T-helper 1 cell treated with Interleukin-12 subunit alpha and Interleukin-12 subunit beta and Interleukin-4 antibody, amounts not matched to agents 30 μg/mL and 1 μg/mL, for 36 hours (primary cell): ENCODE measurements around the gene GRID2IP.
A peak's percentile ranks its signal among the peaks of the same experiment; 100 is the strongest.

Source experiments
- H3K27ac Mint-ChIP-seq: one replicate; pipeline ENCODE4 v1.8.0; 2021; ENCODE audit warnings: mild to moderate bottlenecking, mixed read lengths
- H3K27me3 Mint-ChIP-seq: one replicate; pipeline ENCODE4 v1.8.0; 2021; ENCODE audit warnings: low read depth, mixed read lengths
- H3K36me3 Mint-ChIP-seq: one replicate; pipeline ENCODE4 v1.8.0; 2021; ENCODE audit warnings: low read depth, mixed read lengths
- H3K4me1 Mint-ChIP-seq: one replicate; pipeline ENCODE4 v1.8.0; 2021; ENCODE audit warnings: low read depth, mixed read lengths
- H3K4me3 Mint-ChIP-seq: one replicate; pipeline ENCODE4 v1.8.0; 2021; ENCODE audit warnings: mild to moderate bottlenecking, moderate library complexity, mixed read lengths
- H3K9me3 Mint-ChIP-seq: one replicate; pipeline ENCODE4 v1.8.0; 2021; ENCODE audit warnings: mixed read lengths

GRID2IP gene

DNA sequence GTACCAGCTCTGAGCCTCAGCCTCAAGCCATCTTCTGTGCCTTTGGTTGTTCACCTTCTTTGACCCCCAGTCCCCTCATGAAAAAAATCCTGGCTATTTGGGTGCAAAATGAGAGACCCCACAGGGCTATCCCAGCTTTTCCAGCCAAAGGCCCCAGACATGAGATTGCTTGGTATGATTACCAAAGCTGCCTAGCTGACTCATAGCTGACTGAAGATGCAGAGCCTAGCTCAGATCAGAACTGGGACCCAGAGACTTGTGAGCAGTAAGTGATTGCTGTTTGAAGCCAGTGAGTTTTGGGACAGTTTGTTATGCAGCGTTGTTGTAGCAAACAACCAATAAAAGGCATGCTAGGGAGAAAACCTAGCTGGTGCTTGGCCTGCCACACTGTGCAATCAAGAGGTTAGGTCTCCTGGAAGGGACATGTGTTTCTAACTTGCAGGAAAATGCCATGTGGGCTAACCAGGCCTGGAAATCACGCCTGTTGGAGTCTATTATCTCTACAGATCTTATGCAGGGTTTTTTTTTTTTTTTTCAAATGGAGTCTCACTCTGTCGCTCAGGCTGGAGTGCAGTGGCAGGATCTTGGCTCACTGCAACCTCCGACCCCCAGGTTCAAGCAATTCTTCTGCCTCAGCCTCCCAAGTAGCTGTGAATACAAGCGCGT, 55.5 kb downstream of the GRID2IP start:
- no peaks in the 10 kb centered on the region for H3K36me3 Mint-ChIP-seq
- H3K27me3 Mint-ChIP-seq, result peaks cover 6% of the 10 kb centered on the region
- no peak overlapping the region for H3K4me3 Mint-ChIP-seq
- H3K9me3 Mint-ChIP-seq, result no peaks in the 10 kb centered on the region
- H3K4me1 Mint-ChIP-seq, result no peaks in the 10 kb centered on the region
- H3K27ac Mint-ChIP-seq, result no peak overlapping the region

DNA sequence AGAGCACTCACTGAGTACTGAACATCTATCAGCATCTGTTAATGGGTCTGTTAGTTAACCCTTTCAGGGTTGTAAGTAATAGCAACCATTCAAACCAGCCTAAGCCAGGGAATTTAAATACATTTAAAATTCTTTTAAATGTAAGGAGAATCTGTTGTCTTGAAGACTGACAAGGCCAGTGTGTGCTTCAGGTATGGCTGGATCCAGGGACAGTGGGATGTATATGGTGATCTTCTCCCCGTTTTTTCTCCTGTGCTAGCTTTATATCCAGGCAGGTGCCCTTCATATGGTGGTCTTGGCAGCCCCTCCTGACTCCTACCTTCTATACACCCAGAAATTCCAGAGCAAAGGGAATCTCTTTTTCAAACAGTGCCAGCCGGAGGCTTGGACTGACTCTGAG, 56.9 kb downstream of the GRID2IP start:
- no peaks in the 10 kb centered on the region for H3K4me1 Mint-ChIP-seq
- H3K27me3 Mint-ChIP-seq, result peaks cover 6% of the 10 kb centered on the region
- H3K27ac Mint-ChIP-seq, result no peak overlapping the region
- no peak overlapping the region for H3K4me3 Mint-ChIP-seq
- H3K9me3 Mint-ChIP-seq, result no peaks in the 10 kb centered on the region
- H3K36me3 Mint-ChIP-seq, result no peaks in the 10 kb centered on the region

DNA sequence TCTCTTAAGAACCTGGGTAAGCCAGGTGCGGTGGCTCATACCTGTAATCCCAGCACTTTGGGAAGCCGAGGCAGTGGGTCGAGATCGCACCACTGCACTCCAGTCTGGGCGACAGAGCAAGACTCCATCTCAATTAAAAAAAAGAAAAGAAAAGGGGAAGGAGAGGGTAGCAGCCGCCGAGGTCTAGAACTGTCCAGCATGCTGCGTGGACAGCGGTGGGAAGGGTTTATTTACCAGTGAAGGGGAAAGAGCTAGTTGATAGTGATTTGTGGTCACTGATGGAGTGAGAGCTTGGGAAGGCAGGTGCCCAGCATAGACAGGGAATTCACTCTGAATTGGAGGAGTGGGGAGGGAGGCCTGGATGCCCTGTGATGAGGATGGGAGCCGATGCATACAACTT, 60.1 kb downstream of the GRID2IP start:
- Mint-ChIP-seq H3K27me3 (peaks cover 6% of the 10 kb centered on the region), H3K36me3 (no peaks in the 10 kb centered on the region), H3K9me3 (no peaks in the 10 kb centered on the region), H3K4me1 (no peaks in the 10 kb centered on the region), H3K4me3 (no peak overlapping the region), H3K27ac (no peak overlapping the region)

GRCh38 chr7:6489612-6490011, 61.6 kb downstream of the GRID2IP start:
- H3K4me3 Mint-ChIP-seq, result no peak overlapping the region
- no peaks in the 10 kb centered on the region for H3K36me3 Mint-ChIP-seq
- H3K27ac Mint-ChIP-seq, result no peak overlapping the region
- peaks cover 2% of the 10 kb centered on the region for H3K4me1 Mint-ChIP-seq
- H3K27me3 Mint-ChIP-seq, result peaks cover 6% of the 10 kb centered on the region
- no peaks in the 10 kb centered on the region for H3K9me3 Mint-ChIP-seq

- no peaks in the 10 kb centered on the region for H3K9me3 Mint-ChIP-seq
- no peak overlapping the region for H3K27ac Mint-ChIP-seq
- H3K4me3 Mint-ChIP-seq, result no peak overlapping the region
- peaks cover 17% of the 10 kb centered on the region for H3K4me1 Mint-ChIP-seq
- no peaks in the 10 kb centered on the region for H3K27me3 Mint-ChIP-seq
- no peaks in the 10 kb centered on the region for H3K36me3 Mint-ChIP-seq
These were observed 64.1 kb downstream of the GRID2IP start for GRCh38 chr7:6487184-6487545.

DNA sequence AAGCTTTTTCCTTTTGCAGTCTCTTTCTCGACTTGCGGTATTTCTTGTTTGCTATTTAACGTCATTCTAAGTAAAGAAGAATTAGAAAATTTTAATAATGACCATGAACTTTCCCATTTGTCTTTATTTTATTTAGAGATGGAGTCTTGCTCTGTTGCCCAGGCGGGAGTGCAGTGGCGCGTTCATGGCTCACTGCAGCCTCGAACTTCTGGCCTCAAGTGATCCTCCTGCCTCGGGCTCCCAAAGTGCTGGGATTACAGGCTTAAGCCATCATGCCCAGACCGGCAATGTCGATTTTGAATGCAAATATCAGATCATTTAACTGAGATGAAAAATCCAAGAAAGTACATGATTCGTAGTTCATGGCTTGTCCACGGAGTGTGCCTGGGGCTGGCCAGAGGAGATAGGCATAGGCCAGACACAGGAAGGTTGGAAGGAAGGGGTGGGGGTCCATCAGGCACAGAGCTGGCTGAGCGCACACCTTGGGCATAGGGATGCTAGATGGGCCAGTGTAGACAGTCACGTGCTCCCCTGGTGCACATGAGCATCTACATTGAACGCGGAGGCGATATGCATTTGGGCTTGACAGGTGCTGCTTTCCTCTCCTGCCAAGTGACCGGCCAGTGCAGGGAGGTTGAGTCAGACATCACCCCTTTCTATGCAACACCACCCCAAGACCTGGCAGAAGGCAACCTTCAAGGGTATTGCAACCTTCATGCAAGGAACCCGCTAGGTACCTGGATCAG, 64.7 kb downstream of the GRID2IP start:
- H3K9me3 Mint-ChIP-seq, result no peaks in the 10 kb centered on the region

DNA sequence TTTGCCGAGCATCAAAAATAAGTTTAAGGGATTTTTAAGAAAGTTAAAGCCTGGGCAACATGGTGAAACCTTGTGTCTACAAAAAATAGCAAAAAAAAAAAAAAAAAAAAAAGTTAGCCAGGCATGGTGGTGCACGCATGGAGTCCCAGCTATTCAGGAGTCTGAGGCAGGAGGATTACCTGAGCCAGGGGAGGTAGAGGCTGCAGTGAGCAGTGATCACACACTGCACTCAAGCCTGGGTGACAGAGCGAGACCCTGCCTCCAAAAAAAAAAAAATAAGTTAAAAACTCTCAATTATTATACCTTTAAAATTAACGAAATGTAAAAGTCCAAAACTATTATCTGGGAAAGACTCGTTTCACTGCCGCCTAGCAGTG, 68.5 kb downstream of the GRID2IP start:
- Mint-ChIP-seq H3K4me3 (peak overlapping the region; percentile 93), H3K36me3 (peaks cover 11% of the 10 kb centered on the region), H3K4me1 (peaks cover 53% of the 10 kb centered on the region), H3K27me3 (no peaks in the 10 kb centered on the region), H3K9me3 (no peaks in the 10 kb centered on the region), H3K27ac (peak overlapping the region; percentile 91)

More for the DNA sequence above, 64.7 kb downstream of the GRID2IP start:
- Mint-ChIP-seq H3K36me3 (peaks cover 1% of the 10 kb centered on the region), H3K4me1 (peaks cover 20% of the 10 kb centered on the region), H3K27ac (no peak overlapping the region), H3K4me3 (no peak overlapping the region), H3K27me3 (no peaks in the 10 kb centered on the region)

GRCh38 chr7:6482307-6482706, 69.0 kb downstream of the GRID2IP start:
- peaks cover 58% of the 10 kb centered on the region for H3K4me1 Mint-ChIP-seq
- peak overlapping the region; percentile 93 for H3K4me3 Mint-ChIP-seq
- H3K9me3 Mint-ChIP-seq, result no peaks in the 10 kb centered on the region
- H3K27me3 Mint-ChIP-seq, result no peaks in the 10 kb centered on the region
- no peak overlapping the region for H3K27ac Mint-ChIP-seq
- peaks cover 11% of the 10 kb centered on the region for H3K36me3 Mint-ChIP-seq

DNA sequence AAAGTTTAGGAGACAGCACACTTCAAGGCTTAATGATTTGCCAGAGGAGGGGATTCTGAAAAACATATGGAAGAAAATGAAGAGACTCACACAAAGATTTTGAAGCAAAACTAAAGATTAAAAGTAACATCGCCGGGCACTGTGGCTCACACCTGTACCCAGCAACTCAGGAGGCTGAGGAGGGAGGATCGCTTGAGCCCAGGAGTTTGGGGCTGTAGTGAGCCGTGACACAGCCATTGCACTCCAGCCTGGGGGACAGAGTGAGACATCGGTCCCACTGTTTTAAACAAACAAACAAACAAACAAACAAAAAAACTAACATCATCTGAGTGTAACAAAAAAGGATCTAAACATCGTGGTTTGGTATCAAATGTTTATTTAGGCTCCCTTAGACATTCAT, 69.8 kb downstream of the GRID2IP start:
- peaks cover 65% of the 10 kb centered on the region for H3K4me1 Mint-ChIP-seq
- H3K27ac Mint-ChIP-seq, result no peak overlapping the region
- peak overlapping the region; percentile 48 for H3K4me3 Mint-ChIP-seq

GRCh38 chr7:6480323-6480660, 71.0 kb downstream of the GRID2IP start:
- H3K36me3 Mint-ChIP-seq, result peaks cover 16% of the 10 kb centered on the region
- peaks cover 70% of the 10 kb centered on the region for H3K4me1 Mint-ChIP-seq

More for the DNA sequence above, 69.8 kb downstream of the GRID2IP start:
- Mint-ChIP-seq H3K9me3 (no peaks in the 10 kb centered on the region), H3K36me3 (peaks cover 11% of the 10 kb centered on the region), H3K27me3 (no peaks in the 10 kb centered on the region)

DNA sequence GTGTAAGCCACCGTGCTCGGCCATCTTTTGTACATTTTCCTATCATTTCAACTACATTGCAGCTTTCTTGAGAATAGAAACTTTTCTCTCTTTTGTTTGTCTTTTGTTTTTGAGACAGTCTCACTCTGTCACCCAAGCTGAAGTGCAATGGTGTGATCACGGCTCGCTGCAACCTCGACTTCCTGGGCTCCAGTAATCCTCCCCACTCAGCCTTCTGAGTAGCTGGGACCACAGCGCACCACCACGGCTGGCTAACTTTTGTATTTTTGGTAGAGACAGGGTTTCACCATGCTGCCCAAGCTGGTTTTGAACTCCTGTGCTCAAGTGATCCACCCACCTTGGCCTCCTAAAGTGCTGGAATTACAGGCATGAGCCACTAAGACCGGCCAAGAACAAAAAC, 72.2 kb downstream of the GRID2IP start:
- Mint-ChIP-seq H3K36me3 (peaks cover 17% of the 10 kb centered on the region), H3K27ac (peak overlapping the region; percentile 87), H3K4me3 (peak overlapping the region; percentile 63), H3K4me1 (peaks cover 63% of the 10 kb centered on the region), H3K27me3 (no peaks in the 10 kb centered on the region), H3K9me3 (no peaks in the 10 kb centered on the region)

More at GRCh38 chr7:6480323-6480660, 71.0 kb downstream of the GRID2IP start:
- Mint-ChIP-seq H3K4me3 (no peak overlapping the region), H3K27ac (peak overlapping the region; percentile 9), H3K27me3 (no peaks in the 10 kb centered on the region), H3K9me3 (no peaks in the 10 kb centered on the region)

DNA sequence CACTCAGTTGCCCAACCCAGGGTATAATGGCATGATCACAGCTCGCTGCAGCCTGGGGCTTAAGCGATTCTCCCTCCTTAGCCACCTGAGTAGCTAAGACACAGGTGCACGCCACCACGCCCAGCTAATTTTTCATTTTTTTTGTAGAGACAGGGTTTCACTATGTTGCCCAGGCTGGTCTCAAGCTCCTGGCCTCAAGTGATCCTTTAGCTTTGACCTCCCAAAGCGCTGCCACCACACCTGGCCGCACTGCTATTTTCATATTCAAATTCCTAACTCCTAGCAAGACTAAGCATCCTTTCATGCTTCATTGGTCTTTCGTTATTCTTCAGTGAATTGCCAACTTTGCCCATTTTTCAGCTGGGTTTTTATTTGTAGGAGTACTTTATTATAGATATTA, 73.1 kb downstream of the GRID2IP start:
- peaks cover 18% of the 10 kb centered on the region for H3K36me3 Mint-ChIP-seq
- H3K27me3 Mint-ChIP-seq, result no peaks in the 10 kb centered on the region
- H3K9me3 Mint-ChIP-seq, result no peaks in the 10 kb centered on the region
- peak overlapping the region; percentile 41 for H3K27ac Mint-ChIP-seq
- peaks cover 64% of the 10 kb centered on the region for H3K4me1 Mint-ChIP-seq
- no peak overlapping the region for H3K4me3 Mint-ChIP-seq

- H3K9me3 Mint-ChIP-seq, result no peaks in the 10 kb centered on the region
- no peak overlapping the region for H3K4me3 Mint-ChIP-seq
- no peaks in the 10 kb centered on the region for H3K27me3 Mint-ChIP-seq
- H3K27ac Mint-ChIP-seq, result no peak overlapping the region
- H3K36me3 Mint-ChIP-seq, result peaks cover 18% of the 10 kb centered on the region
- H3K4me1 Mint-ChIP-seq, result peaks cover 56% of the 10 kb centered on the region
These were observed 74.0 kb downstream of the GRID2IP start for GRCh38 chr7:6477318-6477660.

GRCh38 chr7:6476596-6477317, 74.5 kb downstream of the GRID2IP start:
- Mint-ChIP-seq H3K9me3 (no peaks in the 10 kb centered on the region), H3K27ac (no peak overlapping the region), H3K27me3 (no peaks in the 10 kb centered on the region), H3K4me3 (no peak overlapping the region), H3K4me1 (peaks cover 53% of the 10 kb centered on the region), H3K36me3 (peaks cover 18% of the 10 kb centered on the region)
